Measurements from ENCODE around the gene RIC8B. TPM values are rescaled to one million over a fixed set of nuclear protein-coding genes. Genes with fewer than 3 reads are reported as not detected.
A peak's percentile ranks its signal among the peaks of the same experiment; 100 is the strongest.

RIC8B gene
- total RNA-seq, 1 donor from 2014 or later: 16.7 TPM

- peaks cover 32% of the 10 kb centered on the region for H3K36me3 ChIP-seq
- intact Hi-C loops (cut with DNase I): no loop called here
- no peak for DNase-seq
- no peaks in the 10 kb centered on the region for H3K27me3 ChIP-seq (ENCODE audit: low read depth)
- peak; percentile 65 to 80 for ATAC-seq
- H3K9me3 ChIP-seq: no peaks in the 10 kb centered on the region
- H3K27ac ChIP-seq: peak overlapping the region; percentile 9
- TF ChIP-seq, protein P1, sequence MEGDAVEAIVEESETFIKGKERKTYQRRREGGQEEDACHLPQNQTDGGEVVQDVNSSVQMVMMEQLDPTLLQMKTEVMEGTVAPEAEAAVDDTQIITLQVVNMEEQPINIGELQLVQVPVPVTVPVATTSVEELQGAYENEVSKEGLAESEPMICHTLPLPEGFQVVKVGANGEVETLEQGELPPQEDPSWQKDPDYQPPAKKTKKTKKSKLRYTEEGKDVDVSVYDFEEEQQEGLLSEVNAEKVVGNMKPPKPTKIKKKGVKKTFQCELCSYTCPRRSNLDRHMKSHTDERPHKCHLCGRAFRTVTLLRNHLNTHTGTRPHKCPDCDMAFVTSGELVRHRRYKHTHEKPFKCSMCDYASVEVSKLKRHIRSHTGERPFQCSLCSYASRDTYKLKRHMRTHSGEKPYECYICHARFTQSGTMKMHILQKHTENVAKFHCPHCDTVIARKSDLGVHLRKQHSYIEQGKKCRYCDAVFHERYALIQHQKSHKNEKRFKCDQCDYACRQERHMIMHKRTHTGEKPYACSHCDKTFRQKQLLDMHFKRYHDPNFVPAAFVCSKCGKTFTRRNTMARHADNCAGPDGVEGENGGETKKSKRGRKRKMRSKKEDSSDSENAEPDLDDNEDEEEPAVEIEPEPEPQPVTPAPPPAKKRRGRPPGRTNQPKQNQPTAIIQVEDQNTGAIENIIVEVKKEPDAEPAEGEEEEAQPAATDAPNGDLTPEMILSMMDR (IDR thresholded peaks at IDR 0.05): peak; percentile 57
- no peak overlapping the region for H3K4me3 ChIP-seq
- H3K4me1 ChIP-seq: peaks cover 25% of the 10 kb centered on the region
Measured at GRCh38 chr12:106841510-106842302, 67.2 kb downstream of the RIC8B start.

- Histone ChIP-seq H3K9me3 (no peaks in the 10 kb centered on the region), H3K27ac (no peak overlapping the region), H3K4me3 (no peak overlapping the region), H3K36me3 (peaks cover 32% of the 10 kb centered on the region), H3K27me3 (ENCODE audit: low read depth) (no peaks in the 10 kb centered on the region), H3K4me1 (peaks cover 11% of the 10 kb centered on the region)
- ATAC-seq (no peak), DNase-seq (no peak)
- TF ChIP-seq, protein P1 (IDR thresholded peaks at IDR 0.05): no peak
- intact Hi-C loops (cut with DNase I): no loop called here
Measured at GRCh38 chr12:106845902-106846301, 71.4 kb downstream of the RIC8B start.

DNA sequence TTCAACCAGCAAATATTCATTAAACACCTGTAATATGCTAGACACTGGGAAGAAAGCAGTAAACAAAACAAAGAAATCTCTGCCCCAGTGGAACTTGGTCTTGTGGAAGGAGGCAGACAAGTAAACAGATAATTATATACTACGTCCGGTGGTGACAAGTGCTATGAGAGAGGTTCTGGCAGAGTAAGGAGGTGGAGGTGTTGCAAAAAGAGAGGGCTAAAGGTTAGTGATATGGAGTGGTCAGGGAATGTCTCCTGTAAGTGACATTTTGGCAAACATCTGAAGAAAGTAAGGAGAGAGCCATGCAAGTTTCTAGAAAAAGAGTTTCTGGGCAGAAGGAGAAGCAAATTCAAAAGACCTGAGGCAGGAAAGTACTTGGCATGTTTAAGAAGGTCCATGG lies 73.4 kb downstream of the RIC8B start:
- H3K27ac ChIP-seq: no peak overlapping the region
- H3K27me3 ChIP-seq (ENCODE audit: low read depth): no peaks in the 10 kb centered on the region
- no peaks in the 10 kb centered on the region for H3K9me3 ChIP-seq
- no peak for ATAC-seq
- no peak for DNase-seq
- TF ChIP-seq, protein P1 (IDR thresholded peaks at IDR 0.05): no peak
- no peaks in the 10 kb centered on the region for H3K4me1 ChIP-seq
- H3K4me3 ChIP-seq: no peak overlapping the region
- H3K36me3 ChIP-seq: peaks cover 42% of the 10 kb centered on the region
- intact Hi-C loops (cut with DNase I): no loop called here

DNA sequence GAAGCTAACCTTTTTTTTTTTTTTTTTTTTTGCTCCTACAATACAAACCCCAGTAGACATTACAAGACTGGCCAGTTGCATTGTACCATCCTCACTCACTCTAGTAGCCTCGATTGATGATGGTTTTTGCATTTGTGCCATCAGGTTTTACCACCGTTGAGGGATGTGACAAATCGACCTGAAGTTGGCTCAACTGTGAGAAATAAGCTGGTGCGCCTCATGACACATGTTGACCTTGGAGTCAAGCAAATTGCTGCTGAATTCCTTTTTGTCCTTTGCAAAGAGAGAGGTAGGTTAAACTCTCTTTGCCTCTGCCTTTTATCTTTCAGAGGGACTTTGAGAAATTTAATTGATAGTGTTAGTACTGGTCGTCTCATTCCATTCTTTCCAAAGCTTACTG lies 76.8 kb downstream of the RIC8B start:
- peaks cover 24% of the 10 kb centered on the region for H3K36me3 ChIP-seq
- H3K27ac ChIP-seq: no peak overlapping the region
- no peak overlapping the region for H3K4me3 ChIP-seq
- no peak for DNase-seq
- no peak for ATAC-seq
- intact Hi-C loops (cut with DNase I): no loop called here
- TF ChIP-seq, protein P1 (IDR thresholded peaks at IDR 0.05): no peak
- no peaks in the 10 kb centered on the region for H3K4me1 ChIP-seq
- no peaks in the 10 kb centered on the region for H3K9me3 ChIP-seq
- H3K27me3 ChIP-seq (ENCODE audit: low read depth): no peaks in the 10 kb centered on the region

GRCh38 chr12:106854723-106855122 lies 80.2 kb downstream of the RIC8B start:
- ATAC-seq (no peak), DNase-seq (no peak)
- Histone ChIP-seq H3K27ac (no peak overlapping the region), H3K9me3 (no peaks in the 10 kb centered on the region), H3K27me3 (ENCODE audit: low read depth) (no peaks in the 10 kb centered on the region), H3K4me1 (no peaks in the 10 kb centered on the region), H3K4me3 (no peak overlapping the region), H3K36me3 (peaks cover 22% of the 10 kb centered on the region)
- intact Hi-C loops (cut with DNase I): no loop called here
- TF ChIP-seq, protein P1 (IDR thresholded peaks at IDR 0.05): no peak
